ENCODE measurements around the gene MDFIC.

The MDFIC gene

GRCh38 chr7:114952296-114952695, 30.4 kb downstream of the MDFIC start:
- DNase-seq (ENCODE audit: low read depth in 2 of 2), result no peak

DNA sequence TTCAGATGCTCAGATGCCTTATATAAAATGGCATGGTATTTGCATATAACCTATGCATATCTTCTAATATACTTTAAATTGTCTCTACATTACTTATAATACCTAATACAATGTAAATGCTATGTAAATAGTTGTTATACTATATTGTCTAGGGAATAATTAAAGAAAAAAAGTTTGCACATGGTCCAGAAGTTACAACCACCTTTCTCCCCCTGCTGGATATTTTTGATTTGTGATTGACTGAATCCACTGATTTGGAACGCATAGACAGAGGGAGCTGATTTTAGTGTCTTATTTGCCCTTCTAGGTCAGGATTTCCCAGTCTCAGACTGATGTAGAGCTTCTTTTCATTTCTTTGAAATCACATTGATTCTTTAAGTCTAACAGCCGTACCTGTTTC, 31.8 kb downstream of the MDFIC start:
- DNase-seq (ENCODE audit: low read depth in 2 of 2), result no peak

GRCh38 chr7:114956702-114957101, 34.8 kb downstream of the MDFIC start:
- DNase-seq (ENCODE audit: low read depth in 2 of 2), result no peak

DNA sequence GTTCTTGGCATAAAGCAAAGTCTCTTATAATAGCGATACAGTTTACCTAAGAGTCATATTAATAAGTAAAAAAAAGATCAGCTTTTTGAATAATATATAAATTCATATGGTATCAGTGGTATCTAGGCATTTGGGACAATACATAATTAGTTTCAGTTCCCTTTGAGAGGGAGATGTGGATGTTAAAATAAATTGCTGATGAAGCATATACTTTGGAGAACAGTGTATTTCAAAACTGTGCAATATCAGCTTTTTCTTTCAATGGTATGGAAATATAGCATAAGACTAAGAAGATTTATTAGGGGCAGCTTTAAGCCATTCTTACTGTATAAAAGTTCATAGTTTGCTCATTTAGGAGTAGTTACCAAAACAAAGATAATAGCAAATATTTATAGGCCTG, 35.5 kb downstream of the MDFIC start:
- no peak for DNase-seq (ENCODE audit: low read depth in 2 of 2)

DNA sequence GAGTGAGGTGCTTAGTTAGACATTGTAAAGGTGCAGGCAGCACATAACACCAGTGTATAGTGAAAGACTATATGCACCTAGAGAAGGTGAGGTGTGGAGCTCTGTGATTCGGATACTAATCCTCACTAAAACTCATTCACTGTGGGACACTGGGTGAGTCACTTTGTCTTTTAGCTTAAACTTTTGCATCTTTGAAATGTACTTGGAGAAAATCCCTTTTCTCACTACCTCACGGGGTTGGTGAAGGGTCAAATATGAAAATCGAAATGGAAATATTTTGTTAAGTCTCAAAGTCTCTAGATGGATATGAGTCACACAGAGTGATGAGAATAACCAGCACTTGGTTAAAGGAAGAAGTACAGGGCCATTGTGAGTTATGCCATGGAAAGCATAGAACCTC, 38.0 kb downstream of the MDFIC start:
- no peak for DNase-seq (ENCODE audit: low read depth in 2 of 2)

- no peak for DNase-seq (ENCODE audit: low read depth in 2 of 2)
Observed at GRCh38 chr7:114962441-114962840, 40.5 kb downstream of the MDFIC start.

DNA sequence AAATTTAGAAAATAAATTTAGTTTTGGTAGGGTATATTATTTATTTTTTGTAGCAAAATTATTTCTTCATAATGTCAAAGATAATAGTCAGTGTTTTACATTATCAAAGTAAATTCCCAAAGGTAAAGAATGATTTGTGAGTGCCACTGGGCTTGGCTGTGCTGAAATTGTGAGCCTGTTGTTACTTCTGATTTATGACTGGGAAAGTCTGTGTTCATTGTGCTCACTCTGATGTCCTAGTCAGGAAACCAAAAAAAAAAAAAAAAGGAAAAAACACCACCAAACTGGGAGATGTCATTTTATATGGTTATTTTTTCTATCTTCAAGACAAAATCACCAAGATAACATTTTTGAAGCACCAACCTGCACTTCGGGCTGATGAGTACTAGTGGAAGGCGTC, 44.3 kb downstream of the MDFIC start:
- no peak for DNase-seq (ENCODE audit: low read depth in 2 of 2)

DNA sequence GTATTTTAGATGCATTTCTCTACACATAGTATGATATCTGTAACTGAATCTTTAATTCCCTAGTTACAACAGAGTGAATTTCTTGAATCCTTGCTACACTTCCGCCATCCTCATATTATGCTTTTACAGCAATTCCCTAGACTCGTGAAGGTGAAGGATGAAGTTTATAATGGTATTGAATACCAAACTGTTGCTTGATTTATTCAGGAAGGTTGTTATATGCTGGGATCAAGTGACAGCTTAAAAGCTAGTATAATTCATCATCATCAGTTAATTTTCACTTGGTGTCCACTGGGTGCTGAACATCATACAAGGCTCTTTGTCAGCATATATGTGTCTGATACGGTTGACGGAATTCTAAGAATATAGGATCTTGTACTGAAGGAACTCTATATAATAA, 47.2 kb downstream of the MDFIC start:
- no peak for DNase-seq (ENCODE audit: low read depth in 2 of 2)

GRCh38 chr7:114970308-114970707, 48.4 kb downstream of the MDFIC start:
- no peak for DNase-seq (ENCODE audit: low read depth in 2 of 2)

DNA sequence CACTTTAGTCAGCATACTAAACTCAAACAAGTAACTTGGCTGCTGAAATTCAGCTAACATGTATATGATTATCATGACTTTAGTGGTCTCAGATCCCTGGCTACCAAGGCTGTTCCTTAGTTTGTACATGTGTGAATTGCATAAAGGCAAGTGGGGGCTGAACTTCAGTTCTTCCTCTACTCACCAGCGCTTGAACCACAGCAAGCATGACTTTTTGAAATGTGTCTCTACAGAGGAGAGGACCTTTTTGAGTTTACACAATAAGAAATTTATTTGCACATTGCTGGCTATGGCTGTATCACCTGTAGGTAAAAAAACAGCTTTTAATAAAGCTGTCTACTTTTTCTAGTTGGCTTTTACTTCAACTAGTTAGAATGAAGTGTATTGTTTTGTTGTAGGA, 48.8 kb downstream of the MDFIC start:
- DNase-seq (ENCODE audit: low read depth in 2 of 2), result no peak

GRCh38 chr7:114972567-114972966, 50.7 kb downstream of the MDFIC start:
- DNase-seq (ENCODE audit: low read depth in 2 of 2), result no peak

- DNase-seq (ENCODE audit: low read depth in 2 of 2), result no peak
Observed at GRCh38 chr7:114973147-114973546, 51.3 kb downstream of the MDFIC start.

- DNase-seq (ENCODE audit: low read depth in 2 of 2), result no peak
Observed at GRCh38 chr7:114975401-114975800, 53.5 kb downstream of the MDFIC start.

DNA sequence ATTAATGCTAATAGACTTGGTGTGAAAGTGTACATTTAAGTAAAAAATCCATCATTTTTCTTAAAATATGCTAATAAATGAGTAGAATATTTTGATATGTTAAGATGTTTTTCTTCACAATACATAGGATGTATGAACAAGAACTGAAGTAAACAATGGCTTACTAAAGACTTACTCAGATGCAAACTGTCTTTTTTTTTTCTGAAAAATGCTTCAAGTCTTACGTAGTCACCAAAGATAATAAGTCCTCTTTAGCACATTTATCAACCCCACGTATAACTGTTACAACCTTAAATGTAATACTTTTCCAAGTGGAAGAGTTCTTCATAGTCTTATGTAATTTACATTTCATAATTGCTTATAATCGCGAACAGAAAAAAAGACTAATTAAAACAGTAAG, 54.8 kb downstream of the MDFIC start:
- no peak for DNase-seq (ENCODE audit: low read depth in 2 of 2)

DNA sequence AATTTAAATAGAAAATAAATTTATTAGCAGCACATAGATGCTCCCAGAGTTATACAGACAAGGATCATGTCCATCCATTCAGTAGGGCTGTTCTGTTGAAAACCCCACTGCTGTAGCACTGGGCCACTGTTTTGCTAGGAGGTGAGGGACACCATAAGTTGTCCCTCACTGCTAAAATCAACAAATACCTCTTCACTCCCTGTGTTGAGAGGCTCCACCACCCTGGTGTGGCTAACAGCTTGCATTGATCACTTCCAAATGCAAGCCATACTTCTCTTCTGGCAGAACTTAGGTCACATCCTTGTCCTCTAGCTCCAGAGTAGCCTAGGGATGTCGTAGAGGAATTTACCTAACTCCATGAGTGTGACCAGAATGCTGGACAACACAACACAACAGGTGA, 55.4 kb downstream of the MDFIC start:
- no peak for DNase-seq (ENCODE audit: low read depth in 2 of 2)

DNA sequence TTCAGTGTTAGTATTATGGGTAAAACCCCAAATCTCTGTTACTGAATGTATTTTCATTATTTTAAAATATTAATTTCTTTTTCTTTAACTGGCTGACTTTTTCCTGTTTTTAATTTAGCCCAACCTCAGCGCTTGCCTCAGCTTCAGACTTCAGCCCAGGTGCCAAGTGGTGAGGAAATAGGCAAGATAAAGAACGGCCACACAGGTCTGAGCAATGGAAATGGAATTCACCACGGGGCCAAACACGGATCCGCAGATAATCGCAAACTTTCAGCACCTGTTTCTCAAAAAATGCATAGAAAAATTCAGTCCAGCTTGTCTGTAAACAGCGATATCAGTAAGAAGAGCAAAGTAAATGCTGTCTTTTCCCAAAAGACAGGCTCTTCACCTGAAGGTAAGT, 57.5 kb downstream of the MDFIC start:
- DNase-seq (ENCODE audit: low read depth in 2 of 2), result no peak

DNA sequence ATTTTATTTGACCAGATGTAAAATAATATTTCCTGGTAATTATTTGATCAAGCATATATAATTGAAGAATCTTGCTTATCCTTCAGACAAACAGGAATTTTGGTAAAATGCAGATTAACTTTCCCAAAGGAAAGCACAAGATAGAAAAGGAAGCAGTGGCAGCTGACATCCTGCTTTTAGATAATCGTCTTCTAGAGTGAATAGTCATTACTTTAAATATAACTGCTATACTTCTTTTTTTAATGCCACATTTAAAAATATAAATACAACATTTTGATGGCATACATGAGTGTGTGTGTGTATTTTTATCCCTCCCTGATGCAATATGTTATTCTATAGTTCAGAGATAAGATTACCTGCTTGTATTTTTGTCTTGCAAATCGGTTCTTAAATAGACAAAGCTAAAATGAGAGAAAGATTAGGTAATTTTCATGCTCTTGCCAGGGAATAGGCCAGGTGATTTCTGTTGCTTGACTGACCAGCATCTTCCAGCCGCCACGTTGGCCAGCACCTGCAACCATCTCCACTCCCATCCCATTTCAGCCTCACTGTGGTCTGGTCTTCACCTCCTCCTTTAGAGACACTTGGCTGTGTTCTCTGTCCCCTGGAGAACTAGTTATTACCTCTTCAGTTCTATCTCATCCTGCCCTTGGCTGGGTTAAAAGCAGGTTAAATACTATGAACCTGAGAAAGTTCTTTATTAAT, 58.1 kb downstream of the MDFIC start:
- DNase-seq (ENCODE audit: low read depth in 2 of 2), result no peak

DNA sequence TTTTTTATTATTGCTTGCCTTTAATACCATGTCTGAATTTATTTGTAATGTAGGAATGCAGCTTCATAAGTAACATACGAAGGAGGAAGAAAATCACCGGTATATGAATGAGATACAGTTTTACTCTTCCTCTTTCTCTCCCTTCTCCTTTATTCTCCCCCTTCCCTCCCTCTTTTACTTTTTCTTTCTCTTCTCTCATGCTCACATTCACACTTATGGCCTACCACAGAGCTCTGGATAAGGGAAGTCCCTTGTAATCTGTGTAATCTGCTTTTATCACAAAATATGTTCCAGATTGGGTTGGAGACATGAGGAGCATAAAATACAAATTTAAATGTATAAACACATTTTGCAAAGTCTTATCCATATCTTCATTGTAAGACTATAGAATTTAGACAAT, 59.4 kb downstream of the MDFIC start:
- DNase-seq (ENCODE audit: low read depth in 2 of 2), result no peak

DNA sequence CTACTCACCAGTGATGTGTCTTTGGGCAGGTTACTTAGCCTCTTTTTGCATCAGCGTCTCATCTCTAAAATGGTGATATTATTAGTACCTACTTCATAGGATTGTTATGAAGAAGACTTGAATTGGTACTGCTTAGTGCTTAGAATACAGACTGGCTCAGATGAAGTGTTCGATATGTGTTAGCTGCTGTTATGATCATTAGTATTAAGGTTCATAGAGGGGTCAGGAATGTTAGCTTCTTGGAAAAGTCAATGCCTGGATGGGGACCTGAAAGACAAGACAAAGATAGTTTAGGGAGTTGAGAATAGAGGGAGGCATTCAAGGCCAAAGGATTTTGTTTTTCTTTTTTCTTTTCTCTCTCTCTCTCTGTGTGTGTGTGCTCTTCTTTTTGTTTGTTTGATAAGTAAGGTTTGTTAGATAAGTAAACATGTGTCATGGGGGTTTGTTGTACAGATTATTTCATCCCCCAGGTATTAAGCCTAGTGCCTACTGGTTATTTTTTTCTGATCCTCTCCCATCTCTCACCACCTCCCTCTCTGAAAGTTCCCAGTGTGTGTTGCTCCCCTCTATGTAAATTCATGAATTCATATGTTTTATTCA, 63.3 kb downstream of the MDFIC start:
- DNase-seq (ENCODE audit: low read depth in 2 of 2), result no peak

- no peak for DNase-seq (ENCODE audit: low read depth in 2 of 2)
Observed at GRCh38 chr7:114986190-114987180, 64.6 kb downstream of the MDFIC start.

DNA sequence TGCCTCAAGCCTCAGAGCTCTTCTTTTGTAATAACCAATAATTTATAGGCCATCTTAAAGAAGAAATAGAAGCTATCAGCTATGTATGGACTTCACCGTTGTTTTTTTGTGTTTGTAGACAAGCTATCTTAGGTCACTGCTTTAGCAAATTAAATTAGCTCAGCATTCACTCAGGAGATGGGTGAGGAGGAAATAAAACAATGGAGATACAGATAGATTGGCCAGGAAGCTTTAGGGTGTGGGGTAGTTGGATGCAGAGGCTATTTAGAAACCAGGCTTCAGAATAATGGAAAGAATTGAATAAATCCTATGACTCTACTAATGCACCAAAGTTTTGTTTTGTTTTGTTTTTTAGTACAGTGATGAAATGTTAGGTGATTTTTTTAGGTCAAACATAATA, 66.1 kb downstream of the MDFIC start:
- DNase-seq (ENCODE audit: low read depth in 2 of 2), result no peak

- DNase-seq (ENCODE audit: low read depth in 2 of 2), result no peak
Observed at GRCh38 chr7:114988755-114989375, 67.0 kb downstream of the MDFIC start.
